Neural cell (in vitro differentiated cells): ENCODE results near the gene ENOX1. TPM values are rescaled to one million over a fixed set of nuclear protein-coding genes. Genes with fewer than 3 reads are reported as not detected.

Experiments
- H2AFZ ChIP-seq: fragments of 200-600, 300-800 bp; sonication (generic), shearing (Covaris generic); 2 replicates; pipeline ENCODE4 v1.6.0; 2014; ENCODE audit warnings: low read depth, mild to moderate bottlenecking, antibody characterized with exemption, low read length, moderate library complexity
- H3F3A ChIP-seq: fragments of 200-600 bp; shearing (Covaris generic); 2 replicates; pipeline ENCODE4 v1.6.1; 2016; ENCODE audit warnings: mild to moderate bottlenecking, moderate library complexity, mixed read lengths, antibody characterized with exemption, low read length; ENCODE audit not compliant: insufficient read depth, poor library complexity, severe bottlenecking
- H3K27ac ChIP-seq: fragments of 200-600, 300-800 bp; sonication (generic), shearing (Covaris generic); 2 replicates; pipeline ENCODE4 v1.5.1; 2014; ENCODE audit warnings: mild to moderate bottlenecking, low read length, moderate library complexity
- H3K27me3 ChIP-seq: fragments of 300-800, 200-600 bp; sonication (generic), shearing (Covaris generic); 2 replicates; pipeline ENCODE4 v1.6.0; 2014; ENCODE audit warnings: mild to moderate bottlenecking, low read depth, low read length, moderate library complexity; ENCODE audit not compliant: insufficient read depth
- H3K36me3 ChIP-seq: fragments of 300-800, 200-600 bp; sonication (generic), shearing (Covaris generic); 2 replicates; pipeline ENCODE4 v1.5.1; 2014; ENCODE audit warnings: mild to moderate bottlenecking, antibody characterized with exemption, low read length, moderate library complexity; ENCODE audit not compliant: insufficient read depth
- H3K4me2 ChIP-seq: fragments of 300-800, 200-600 bp; sonication (generic), shearing (Covaris generic); 2 replicates; pipeline ENCODE4 v1.6.0; 2014; ENCODE audit warnings: mild to moderate bottlenecking, low read length
- H3K4me3 ChIP-seq: fragments of 300-800, 200-600 bp; sonication (generic), shearing (Covaris generic); 2 replicates; pipeline ENCODE4 v1.5.1; 2014; ENCODE audit warnings: mild to moderate bottlenecking, low read length, moderate library complexity
- H3K79me2 ChIP-seq: fragments of 200-600 bp; shearing (Covaris generic); replicated peaks from 2 replicates; pipeline ENCODE4 v1.6.0; 2014; ENCODE audit warnings: mild to moderate bottlenecking, low read length, moderate library complexity; ENCODE audit not compliant: insufficient read depth
- H3K9ac ChIP-seq: fragments of 300-800, 200-600 bp; sonication (generic), shearing (Covaris generic); 2 replicates; pipeline ENCODE4 v1.6.1; 2016; ENCODE audit warnings: mild to moderate bottlenecking, low read length, mixed read lengths
- H3K9me2 ChIP-seq: fragments of 200-600 bp; shearing (Covaris generic); 2 replicates; pipeline ENCODE4 v1.6.1; 2016; ENCODE audit warnings: mild to moderate bottlenecking, low read length, mixed read lengths; ENCODE audit not compliant: insufficient read depth
- H3K9me3 ChIP-seq: fragments of 200-600, 300-800 bp; sonication (generic), shearing (Covaris generic); 2 replicates; pipeline ENCODE4 v1.6.1; 2016; ENCODE audit warnings: mild to moderate bottlenecking, mixed run types, low read length, moderate library complexity, mixed read lengths
- H4K20me1 ChIP-seq: fragments of 200-600 bp; shearing (Covaris generic); 2 replicates; pipeline ENCODE4 v1.6.1; 2016; ENCODE audit warnings: mild to moderate bottlenecking, mixed run types; ENCODE audit not compliant: insufficient read depth
- CTCF ChIP-seq: fragments of 450-650 bp; IDR thresholded peaks from 2 replicates; pipeline ENCODE4 v1.5.1; 2014; ENCODE audit warnings: antibody characterized with exemption, mild to moderate bottlenecking, moderate library complexity; ENCODE audit not compliant: poor library complexity, severe bottlenecking
- EP300 ChIP-seq: fragments of 450-650 bp; conservative IDR thresholded peaks from 2 replicates; pipeline ENCODE4 v1.6.1; 2014; ENCODE audit warnings: antibody characterized with exemption, mild to moderate bottlenecking, moderate library complexity; ENCODE audit not compliant: poor library complexity, severe bottlenecking
- EZH2 ChIP-seq: fragments of 200-600, 300-800 bp; shearing (Covaris generic), sonication (generic); IDR thresholded peaks from 2 replicates; pipeline ENCODE4 v1.6.1; 2014; ENCODE audit warnings: antibody characterized with exemption, low read length, borderline replicate concordance, mild to moderate bottlenecking; ENCODE audit not compliant: insufficient read depth, poor library complexity, severe bottlenecking
- MXI1 ChIP-seq: fragments of 450-650 bp; conservative IDR thresholded peaks from 2 replicates; pipeline ENCODE4 v1.6.1; 2014; ENCODE audit warnings: antibody characterized with exemption, mild to moderate bottlenecking; ENCODE audit not compliant: poor library complexity, severe bottlenecking
- POLR2AphosphoS5 ChIP-seq: IDR thresholded peaks from 2 replicates; pipeline ENCODE4 v1.6.1; 2012
- RAD21 ChIP-seq: fragments of 450-650 bp; conservative IDR thresholded peaks from 2 replicates; pipeline ENCODE4 v1.6.1; 2014; ENCODE audit warnings: antibody characterized with exemption, mild to moderate bottlenecking, moderate library complexity
- REST ChIP-seq: IDR thresholded peaks from 2 replicates; pipeline ENCODE4 v1.6.1; 2012; ENCODE audit warnings: borderline replicate concordance
- SMC3 ChIP-seq: fragments of 450-650 bp; conservative IDR thresholded peaks from 2 replicates; pipeline ENCODE4 v1.6.1; 2014; ENCODE audit warnings: antibody characterized with exemption, mild to moderate bottlenecking, moderate library complexity; ENCODE audit not compliant: poor library complexity
- TAF1 ChIP-seq: IDR thresholded peaks from 2 replicates; pipeline ENCODE4 v1.6.1; 2012; ENCODE audit warnings: low read depth
- polyA plus RNA-seq: library from polyadenylated mRNA; depleted of rRNA; stranded (reverse); fragments of >200 nt; gene quantifications from 2 replicates; pipeline ENCODE4 v1.2.3, GENCODE V29; 2014

ENOX1 gene
- polyA plus RNA-seq, 1 donor from 2014 or later = 42.6 TPM

DNA sequence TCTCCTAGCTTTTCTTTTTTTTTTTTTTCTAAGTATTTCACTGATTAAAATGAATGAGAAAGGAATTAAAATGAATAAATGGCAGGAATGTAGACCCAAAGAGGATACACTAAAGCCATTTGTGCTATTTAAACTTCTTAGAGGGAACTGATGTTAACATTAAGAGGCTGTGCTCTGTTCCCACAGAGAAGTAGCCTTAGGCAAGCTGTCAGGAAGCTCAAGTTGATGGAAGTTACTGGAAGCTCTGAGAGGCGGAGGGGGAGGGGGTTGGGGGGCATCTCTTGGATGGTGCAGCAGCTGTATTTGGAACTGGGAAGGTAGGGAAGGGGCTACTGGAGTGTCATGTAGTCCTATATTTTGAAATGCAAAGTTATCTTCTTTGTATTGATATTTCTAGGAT, 595.2 kb downstream of the ENOX1 start:
- Histone ChIP-seq H3K9me3 (no peaks in the 10 kb centered on the region), H3K9ac (no peak overlapping the region), H3K4me2 (no peak overlapping the region), H4K20me1 (no peaks in the 10 kb centered on the region), H3K27ac (no peak overlapping the region), H3F3A (no peaks in the 10 kb centered on the region), H3K9me2 (no peaks in the 10 kb centered on the region), H3K79me2 (no peaks in the 10 kb centered on the region), H3K36me3 (no peaks in the 10 kb centered on the region), H3K4me3 (no peak overlapping the region), H2AFZ (no peak overlapping the region), H3K27me3 (no peaks in the 10 kb centered on the region)
- TF ChIP-seq POLR2AphosphoS5 (no peak), MXI1 (no peak), TAF1 (no peak)

DNA sequence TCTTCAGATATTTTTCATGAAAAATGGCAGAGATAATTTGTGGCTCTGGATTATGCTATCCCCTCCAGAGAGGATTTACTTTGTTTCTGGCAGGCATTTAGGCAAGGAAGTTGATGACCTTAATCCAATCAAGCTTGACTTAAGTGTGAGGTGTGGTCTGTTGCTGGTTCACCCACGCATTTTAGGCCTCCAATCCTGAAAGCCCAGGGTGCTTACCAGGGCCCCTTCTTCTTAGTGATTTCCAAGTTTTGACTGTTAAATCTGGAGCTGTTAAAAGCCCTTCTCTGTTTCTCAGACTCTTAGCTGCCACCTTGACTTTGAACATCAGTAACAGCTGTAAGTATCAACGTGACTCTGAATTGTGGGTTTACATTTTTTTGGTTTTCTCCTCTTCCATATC, 601.5 kb downstream of the ENOX1 start:
- no peak overlapping the region for H2AFZ ChIP-seq

More for the DNA sequence above, 601.5 kb downstream of the ENOX1 start:
- H3F3A ChIP-seq = no peaks in the 10 kb centered on the region
- H4K20me1 ChIP-seq = no peaks in the 10 kb centered on the region
- no peak overlapping the region for H3K27ac ChIP-seq
- no peak overlapping the region for H3K9ac ChIP-seq
- H3K36me3 ChIP-seq = no peaks in the 10 kb centered on the region
- H3K4me2 ChIP-seq = no peak overlapping the region
- TF ChIP-seq REST (no peak), CTCF (no peak), MXI1 (no peak), POLR2AphosphoS5 (no peak), EZH2 (no peak), SMC3 (no peak), EP300 (no peak), TAF1 (no peak), RAD21 (no peak)
- no peak overlapping the region for H3K4me3 ChIP-seq
- H3K9me2 ChIP-seq = no peaks in the 10 kb centered on the region
- H3K79me2 ChIP-seq = no peaks in the 10 kb centered on the region
- H3K27me3 ChIP-seq = no peaks in the 10 kb centered on the region
- H3K9me3 ChIP-seq = no peaks in the 10 kb centered on the region
